Cardiac fibroblast (primary cell): ENCODE measurements around the gene ACBD4.
A peak's percentile ranks its signal among the peaks of the same experiment; 100 is the strongest.

Source experiments
- DNase-seq, 2 donors: peaks; one replicate each; pipeline versions ENCODE4 v3.0.0 to v3.0.0-alpha.2; 2010; ENCODE audit warnings: low read depth in 2 of 2
- H3K4me3 ChIP-seq, 2 donors: replicated peaks in 1 of 2; 1 replicate in 1 of 2; 2 replicates in 1 of 2; pipeline ENCODE4 v1.5.1; 2011; ENCODE audit warnings: low read depth in 2 of 2, low read length in 2 of 2, mild to moderate bottlenecking in 2 of 2, moderate library complexity in 1 of 2
- TF ChIP-seq, protein P1 (sequence below): IDR thresholded peaks from one replicate; pipeline ENCODE4 v1.5.1; 2011; ENCODE audit warnings: low read depth, mild to moderate bottlenecking, low read length, inconsistent platforms

Gene ACBD4

DNA sequence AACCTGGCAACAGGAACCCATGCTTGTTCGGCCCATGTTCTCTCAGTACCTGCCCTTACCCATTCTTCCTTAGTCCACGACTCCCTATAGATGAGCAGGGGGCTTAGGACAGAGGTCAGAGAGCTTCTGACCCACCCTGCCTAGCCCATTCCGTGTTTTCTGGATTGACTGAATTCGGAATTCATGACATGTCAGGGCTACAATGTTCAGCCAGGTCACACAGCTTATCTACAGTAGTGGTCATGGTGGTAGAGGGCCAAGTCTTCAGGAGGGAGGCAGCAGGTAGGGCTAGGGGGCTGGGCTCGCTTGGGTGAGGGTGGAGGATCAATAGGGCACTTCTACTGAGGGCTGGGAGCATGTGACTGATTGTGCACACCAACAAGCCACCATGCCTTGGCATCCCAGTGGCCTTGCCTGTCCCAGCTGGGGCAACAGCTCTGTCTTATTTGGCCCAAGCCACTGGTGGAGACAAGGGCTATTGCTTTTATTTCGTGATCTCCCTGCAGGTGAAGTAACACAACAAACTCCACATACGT lies 29.3 kb downstream of the ACBD4 start:
- H3K4me3 ChIP-seq, result no peak overlapping the region
- TF ChIP-seq, protein P1, sequence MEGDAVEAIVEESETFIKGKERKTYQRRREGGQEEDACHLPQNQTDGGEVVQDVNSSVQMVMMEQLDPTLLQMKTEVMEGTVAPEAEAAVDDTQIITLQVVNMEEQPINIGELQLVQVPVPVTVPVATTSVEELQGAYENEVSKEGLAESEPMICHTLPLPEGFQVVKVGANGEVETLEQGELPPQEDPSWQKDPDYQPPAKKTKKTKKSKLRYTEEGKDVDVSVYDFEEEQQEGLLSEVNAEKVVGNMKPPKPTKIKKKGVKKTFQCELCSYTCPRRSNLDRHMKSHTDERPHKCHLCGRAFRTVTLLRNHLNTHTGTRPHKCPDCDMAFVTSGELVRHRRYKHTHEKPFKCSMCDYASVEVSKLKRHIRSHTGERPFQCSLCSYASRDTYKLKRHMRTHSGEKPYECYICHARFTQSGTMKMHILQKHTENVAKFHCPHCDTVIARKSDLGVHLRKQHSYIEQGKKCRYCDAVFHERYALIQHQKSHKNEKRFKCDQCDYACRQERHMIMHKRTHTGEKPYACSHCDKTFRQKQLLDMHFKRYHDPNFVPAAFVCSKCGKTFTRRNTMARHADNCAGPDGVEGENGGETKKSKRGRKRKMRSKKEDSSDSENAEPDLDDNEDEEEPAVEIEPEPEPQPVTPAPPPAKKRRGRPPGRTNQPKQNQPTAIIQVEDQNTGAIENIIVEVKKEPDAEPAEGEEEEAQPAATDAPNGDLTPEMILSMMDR, result no peak
- no peak for DNase-seq

DNA sequence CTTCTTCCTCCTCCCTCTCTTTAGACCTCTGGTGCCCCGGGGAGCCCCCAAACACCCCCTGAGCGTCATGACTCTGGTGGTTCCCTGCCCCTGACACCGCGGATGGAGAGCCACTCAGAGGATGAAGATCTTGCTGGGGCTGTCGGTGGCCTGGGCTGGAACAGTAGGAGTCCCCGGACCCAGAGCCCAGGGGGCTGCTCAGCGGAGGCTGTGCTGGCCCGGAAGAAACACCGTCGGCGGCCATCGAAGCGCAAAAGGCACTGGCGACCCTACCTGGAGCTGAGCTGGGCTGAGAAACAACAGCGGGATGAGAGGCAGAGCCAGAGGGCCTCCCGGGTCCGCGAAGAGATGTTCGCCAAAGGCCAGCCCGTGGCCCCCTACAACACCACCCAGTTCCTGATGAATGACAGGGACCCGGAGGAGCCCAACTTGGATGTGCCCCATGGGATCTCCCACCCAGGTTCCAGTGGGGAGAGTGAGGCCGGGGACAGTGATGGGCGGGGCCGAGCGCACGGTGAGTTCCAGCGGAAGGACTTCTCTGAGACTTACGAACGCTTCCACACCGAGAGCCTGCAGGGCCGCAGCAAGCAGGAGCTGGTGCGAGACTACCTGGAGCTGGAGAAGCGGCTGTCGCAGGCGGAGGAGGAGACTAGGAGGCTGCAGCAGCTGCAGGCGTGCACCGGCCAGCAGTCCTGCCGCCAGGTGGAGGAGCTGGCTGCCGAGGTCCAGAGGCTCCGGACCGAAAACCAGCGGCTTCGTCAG lies 33.7 kb downstream of the ACBD4 start:
- TF ChIP-seq, protein P1, result no peak
- DNase-seq, result no peak
- no peak overlapping the region for H3K4me3 ChIP-seq

DNA sequence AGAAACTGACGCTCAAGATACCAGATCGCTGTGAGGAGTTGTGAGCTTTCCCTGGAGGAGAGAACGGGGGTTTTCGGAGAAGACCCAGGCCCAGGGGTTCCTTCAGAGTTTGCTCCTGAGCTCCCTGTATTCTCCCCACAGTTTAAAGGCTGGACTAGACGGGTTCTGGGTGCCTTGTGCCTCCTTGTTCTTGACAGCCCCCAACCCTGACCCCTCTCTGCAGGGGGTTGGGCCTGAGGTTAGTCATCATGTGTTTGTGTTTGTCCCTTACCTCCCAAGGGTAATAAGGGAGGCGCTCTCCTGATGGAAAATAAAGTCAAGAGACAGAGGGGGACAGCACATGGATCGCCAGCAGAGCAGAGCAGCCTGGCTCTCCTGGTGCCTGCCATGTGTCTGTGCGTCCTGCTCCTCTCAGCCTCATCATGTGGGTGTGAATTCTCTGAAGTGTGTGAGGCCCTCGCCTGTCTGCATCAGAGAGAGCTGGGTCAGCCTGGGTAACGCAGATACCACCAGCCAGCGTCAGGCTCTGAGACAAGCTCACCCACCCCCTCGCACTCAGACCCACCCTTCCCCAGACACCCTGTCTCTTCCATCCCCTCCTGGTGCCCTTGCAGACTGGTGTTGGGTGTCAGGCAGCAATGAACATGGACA lies 34.9 kb downstream of the ACBD4 start:
- H3K4me3 ChIP-seq, result no peak overlapping the region
- no peak for DNase-seq
- TF ChIP-seq, protein P1, result no peak

DNA sequence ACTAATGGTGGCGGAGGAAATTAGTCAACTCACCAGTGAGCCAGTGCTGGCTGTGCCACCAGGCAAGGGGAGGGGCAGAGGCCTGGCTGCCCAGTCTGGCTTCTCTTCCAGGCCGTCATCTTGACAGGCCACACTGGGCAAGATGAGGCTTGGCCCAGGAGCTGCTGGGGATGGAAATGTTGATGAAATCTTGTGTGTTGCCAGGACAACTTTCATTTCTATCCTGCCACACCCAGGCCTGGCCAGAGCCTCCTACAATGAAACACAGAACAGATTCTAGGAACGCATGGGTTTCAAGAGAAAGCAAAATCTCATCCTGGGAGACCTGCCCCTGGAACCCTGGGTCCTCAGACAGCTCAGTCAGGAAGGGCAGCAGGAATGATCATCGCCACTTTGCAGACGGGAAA lies 35.4 kb downstream of the ACBD4 start:
- peak; percentile 69 to 93 for DNase-seq
- H3K4me3 ChIP-seq, result peak overlapping the region in 1 of 2 donors; percentile 17
- TF ChIP-seq, protein P1, result no peak

DNA sequence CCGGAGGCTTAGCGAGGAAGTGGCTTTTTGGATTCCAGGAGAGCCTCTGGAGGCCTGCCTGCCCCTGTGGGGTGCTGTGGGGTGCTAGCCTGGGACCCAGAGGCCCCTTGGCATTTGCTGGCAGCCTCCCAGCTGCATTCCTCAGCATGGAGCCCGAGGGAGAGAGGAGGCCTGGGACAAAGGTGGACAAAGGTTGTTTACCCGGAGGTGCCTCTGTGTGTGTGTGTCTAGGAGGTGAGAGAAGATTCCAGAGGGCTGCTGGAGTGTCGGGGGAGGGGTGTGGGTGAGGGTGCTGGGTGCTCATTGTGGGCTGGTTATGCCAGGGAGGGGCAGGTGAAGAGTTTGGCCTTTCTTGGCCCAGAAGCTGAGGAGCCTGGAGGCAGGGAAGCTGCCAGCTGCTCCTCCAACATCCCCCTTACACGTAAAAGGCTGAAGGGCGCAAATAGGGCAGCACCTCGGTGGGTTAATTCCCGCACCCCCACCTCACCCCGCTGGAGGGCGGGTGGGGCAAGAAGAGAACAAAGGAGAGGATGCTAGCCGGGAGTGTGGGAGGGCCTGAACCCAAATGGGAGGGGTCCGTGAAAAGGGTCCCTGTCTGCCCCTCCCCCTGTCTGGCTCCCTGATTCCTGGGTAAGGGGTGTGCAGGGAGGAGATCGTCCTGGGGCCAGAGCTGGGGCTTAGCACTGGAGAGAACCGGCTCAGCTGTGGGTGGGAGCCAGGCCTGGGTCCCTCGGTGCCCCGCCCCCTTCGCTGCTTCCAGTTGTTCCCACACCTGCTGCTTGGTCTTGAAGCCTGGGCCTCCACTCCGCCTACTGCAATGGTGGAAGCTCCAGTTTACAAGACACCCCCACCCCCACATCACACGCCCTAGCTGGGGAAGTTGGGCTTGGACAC lies 36.1 kb downstream of the ACBD4 start:
- TF ChIP-seq, protein P1, result no peak
- H3K4me3 ChIP-seq, result peak overlapping the region in 1 of 2 donors; percentile 17
- peak in 1 of 2 donors; percentile 22 for DNase-seq

DNA sequence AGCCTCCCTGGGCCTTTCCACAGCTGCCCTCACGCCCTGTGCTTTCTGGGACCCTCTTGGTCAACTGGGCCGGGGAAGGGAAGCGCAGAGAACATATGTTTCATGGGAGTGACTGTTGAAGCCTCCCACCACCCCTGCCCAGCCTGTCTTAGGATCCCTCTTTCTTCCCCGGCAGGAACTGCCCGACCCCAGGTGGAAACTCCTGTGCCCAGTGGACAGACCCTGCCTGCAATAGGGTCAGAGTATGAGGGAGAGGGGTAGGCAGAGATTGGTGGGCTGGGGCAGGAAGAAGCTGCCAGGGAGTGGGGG lies 36.7 kb downstream of the ACBD4 start:
- no peak for DNase-seq
- TF ChIP-seq, protein P1, result no peak
- H3K4me3 ChIP-seq, result peak overlapping the region in 1 of 2 donors; percentile 1
